ENCODE results near the gene DYRK2. TPM values are rescaled to one million over a fixed set of nuclear protein-coding genes. Genes with fewer than 3 reads are reported as not detected.

The DYRK2 gene
- total and polyA plus RNA-seq, 10 of the 15 experiments (the other 5 are each of a cell fraction or from before 2014, with no cell fraction given), result 3.1 to 35.9 (median 12.2) TPM

- no peak for TF ChIP-seq EP300 (IDR thresholded peaks at IDR 0.05; ENCODE audit: borderline replicate concordance in 1 of 2, control insufficient read depth in 1 of 2, low read depth in 2 of 2, low read length in 2 of 2)
- no peak for TF ChIP-seq JUND (IDR thresholded peaks at IDR 0.05; ENCODE audit: low read depth, low read length)
- no peak for TF ChIP-seq EZH2 (IDR thresholded peaks at IDR 0.05; ENCODE audit: borderline replicate concordance, control insufficient read depth, low read depth, low read length)
- TF ChIP-seq EGR1 (IDR thresholded peaks at IDR 0.05; ENCODE audit: borderline replicate concordance in 1 of 2, low read depth in 2 of 2, low read length in 2 of 2), result peak in 1 of 2 experiments; percentile 51; a peak in 1 of 3 replicates
- no peak for TF ChIP-seq ESRRA (IDR thresholded peaks at IDR 0.05; ENCODE audit: low read length)
- TF ChIP-seq NFXL1 (IDR thresholded peaks at IDR 0.05; ENCODE audit: borderline replicate concordance), result no peak
- peak; percentile 50; the same call in 1 of the 2 replicates for TF ChIP-seq TAF1 (IDR thresholded peaks at IDR 0.05; ENCODE audit: borderline replicate concordance, low read depth, low read length)
- TF ChIP-seq SP1 (IDR thresholded peaks at IDR 0.05; ENCODE audit: low read depth, low read length), result no peak
- TF ChIP-seq FOXM1 (IDR thresholded peaks at IDR 0.05; ENCODE audit: low read depth, low read length), result no peak
- TF ChIP-seq MYB (IDR thresholded peaks at IDR 0.05; ENCODE audit: borderline replicate concordance, low read depth, low read length), result no peak
- no peak for TF ChIP-seq KLF5 (IDR thresholded peaks at IDR 0.05; ENCODE audit: partially characterized antibody)
- no peak for TF ChIP-seq SIX5 (IDR thresholded peaks at IDR 0.05; ENCODE audit: low read depth, low read length, severe bottlenecking)
- peak; percentile 33; the same call in 1 of the 3 replicates for TF ChIP-seq POU2F2 (IDR thresholded peaks at IDR 0.05; ENCODE audit: borderline replicate concordance, low read depth, low read length)
- TF ChIP-seq POLR2AphosphoS5 (IDR thresholded peaks at IDR 0.05; ENCODE audit: low read length), result peak; percentile 68; the same call in 1 of the 2 replicates
- peak; percentile 75 for TF ChIP-seq LARP7 (IDR thresholded peaks at IDR 0.05)
- no peak for TF ChIP-seq RAD21 (IDR thresholded peaks at IDR 0.05; ENCODE audit: insufficient read depth, low read depth, low read length)
- no peak for TF ChIP-seq RFX5 (IDR thresholded peaks at IDR 0.05; ENCODE audit: low read depth, low read length)
- TF ChIP-seq ZNF274 (IDR thresholded peaks at IDR 0.05; ENCODE audit: insufficient read depth, insufficient read length), result no peak
- TF ChIP-seq ATF3 (IDR thresholded peaks at IDR 0.05; ENCODE audit: borderline replicate concordance, extremely low read depth, low read depth, low read length), result no peak
- no peak for TF ChIP-seq ZSCAN29 (IDR thresholded peaks at IDR 0.05)
- no peak for TF ChIP-seq IKZF2 (IDR thresholded peaks at IDR 0.05)
- TF ChIP-seq ASH2L (IDR thresholded peaks at IDR 0.05; ENCODE audit: borderline replicate concordance, low read depth), result no peak
- no peak for TF ChIP-seq TCF7 (IDR thresholded peaks at IDR 0.05; ENCODE audit: borderline replicate concordance)
- no peak for TF ChIP-seq ZNF24 (IDR thresholded peaks at IDR 0.05)
Observed at GRCh38 chr12:67648521-67649260, at the start of gene DYRK2 (continued).
